HUES64 (cell line): Measurements from ENCODE around the gene PRKCB.

Source experiments
- H3K27ac ChIP-seq: 2 replicates; pipeline ENCODE4 v1.7.0; 2013; ENCODE audit warnings: low read depth, low read length, inconsistent platforms
- H3K27me3 ChIP-seq: 2 replicates; pipeline ENCODE4 v1.6.1; 2013; ENCODE audit warnings: mild to moderate bottlenecking, low read length; ENCODE audit not compliant: insufficient read depth
- H3K36me3 ChIP-seq: 2 replicates; pipeline ENCODE4 v1.6.1; 2013; ENCODE audit warnings: mild to moderate bottlenecking, low read length; ENCODE audit not compliant: insufficient read depth
- H3K4me1 ChIP-seq: 2 replicates; pipeline ENCODE4 v1.6.1; 2013; ENCODE audit warnings: mild to moderate bottlenecking, low read length, moderate library complexity; ENCODE audit not compliant: insufficient read depth
- H3K4me3 ChIP-seq: 2 replicates; pipeline ENCODE4 v1.5.1; 2013; ENCODE audit warnings: mild to moderate bottlenecking, low read length, moderate library complexity
- H3K9ac ChIP-seq: 2 replicates; pipeline ENCODE4 v1.6.1; 2013; ENCODE audit warnings: mild to moderate bottlenecking, low read depth, low read length
- H3K9me3 ChIP-seq: 2 replicates; pipeline ENCODE4 v1.6.1; 2013; ENCODE audit warnings: low read depth, low read length; ENCODE audit not compliant: insufficient read depth
- WGBS: fragments of 150-250, 120-280 bp; methylation state at CpG from one replicate; pipeline ENCODE4 v1.1.7; 2013; ENCODE audit warnings: missing lambda C conversion rate; 5-methylcytosine and 5-hydroxymethylcytosine counted together

The PRKCB gene

DNA sequence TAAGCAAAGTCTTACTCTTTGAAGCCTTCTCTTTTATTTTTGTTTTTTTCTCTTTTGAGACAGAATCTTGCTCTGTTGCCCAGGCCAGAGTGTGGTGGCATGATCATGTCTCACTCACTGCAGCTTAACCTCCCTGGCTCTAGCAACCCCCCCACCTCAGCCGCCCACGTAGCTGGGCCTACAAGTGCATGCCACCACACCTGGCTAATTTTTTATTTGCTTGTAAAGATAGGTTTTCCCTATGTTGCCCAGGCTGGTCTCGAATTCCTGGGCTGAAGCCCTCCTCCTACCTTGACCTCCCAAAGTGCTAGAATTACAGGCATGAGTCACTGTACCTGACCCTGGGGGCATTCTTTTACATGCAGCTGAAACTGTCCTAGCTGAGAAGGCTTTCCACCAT lies 154.7 kb downstream of the PRKCB start:
- H3K27ac ChIP-seq: no peak overlapping the region
- no peaks in the 10 kb centered on the region; the same call in 1 of the 2 replicates for H3K4me1 ChIP-seq
- no peaks in the 10 kb centered on the region for H3K36me3 ChIP-seq
- H3K27me3 ChIP-seq: no peaks in the 10 kb centered on the region
- H3K9me3 ChIP-seq: no peaks in the 10 kb centered on the region
- H3K9ac ChIP-seq: no peak overlapping the region
- no peak overlapping the region for H3K4me3 ChIP-seq
- WGBS: 82% methylated on average over 3 of the region's 3 CpGs

DNA sequence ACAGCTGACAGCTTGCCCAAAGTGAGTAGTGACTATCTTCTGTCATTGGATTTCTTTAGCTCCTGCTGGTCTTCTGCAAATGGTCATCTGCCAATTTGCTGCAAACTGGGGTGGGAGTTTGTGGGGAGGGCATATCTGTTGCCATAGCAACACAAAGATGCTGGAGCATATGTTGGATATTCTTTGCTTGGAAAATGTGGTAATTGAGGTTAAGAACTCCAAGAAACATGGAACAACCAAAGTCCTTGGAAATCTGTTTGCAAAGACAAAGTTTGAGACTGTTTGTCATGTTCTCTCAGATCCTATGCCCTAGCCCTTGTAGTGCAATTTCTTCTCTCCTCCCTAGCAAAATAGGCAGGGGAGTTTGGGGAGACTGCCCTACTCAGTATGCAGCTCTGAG lies 155.3 kb downstream of the PRKCB start:
- Histone ChIP-seq H3K9ac (no peak overlapping the region), H3K27ac (no peak overlapping the region), H3K36me3 (no peaks in the 10 kb centered on the region), H3K27me3 (no peaks in the 10 kb centered on the region), H3K4me1 (no peaks in the 10 kb centered on the region; the same call in 1 of the 2 replicates), H3K9me3 (no peaks in the 10 kb centered on the region), H3K4me3 (no peak overlapping the region)

DNA sequence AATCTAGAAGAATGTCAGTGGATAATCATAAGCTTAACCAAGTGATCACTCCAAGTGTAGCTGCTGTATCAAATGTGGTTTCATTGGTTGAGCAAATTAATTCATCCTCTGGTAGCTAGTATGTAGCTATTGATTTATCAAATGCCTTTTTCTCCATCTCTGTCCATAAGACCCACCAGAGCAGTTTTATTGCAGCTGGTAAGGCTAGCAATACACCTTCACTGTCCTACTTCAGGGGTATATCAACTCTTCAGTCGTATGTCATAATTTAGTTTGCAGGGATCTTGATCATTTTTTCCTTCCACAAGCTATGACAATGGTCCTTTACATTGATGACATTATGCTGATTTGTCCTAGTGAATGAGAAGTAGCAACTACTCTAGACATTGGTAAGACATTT lies 158.8 kb downstream of the PRKCB start:
- WGBS: 100% methylated on average over 1 of the region's 1 CpG

DNA sequence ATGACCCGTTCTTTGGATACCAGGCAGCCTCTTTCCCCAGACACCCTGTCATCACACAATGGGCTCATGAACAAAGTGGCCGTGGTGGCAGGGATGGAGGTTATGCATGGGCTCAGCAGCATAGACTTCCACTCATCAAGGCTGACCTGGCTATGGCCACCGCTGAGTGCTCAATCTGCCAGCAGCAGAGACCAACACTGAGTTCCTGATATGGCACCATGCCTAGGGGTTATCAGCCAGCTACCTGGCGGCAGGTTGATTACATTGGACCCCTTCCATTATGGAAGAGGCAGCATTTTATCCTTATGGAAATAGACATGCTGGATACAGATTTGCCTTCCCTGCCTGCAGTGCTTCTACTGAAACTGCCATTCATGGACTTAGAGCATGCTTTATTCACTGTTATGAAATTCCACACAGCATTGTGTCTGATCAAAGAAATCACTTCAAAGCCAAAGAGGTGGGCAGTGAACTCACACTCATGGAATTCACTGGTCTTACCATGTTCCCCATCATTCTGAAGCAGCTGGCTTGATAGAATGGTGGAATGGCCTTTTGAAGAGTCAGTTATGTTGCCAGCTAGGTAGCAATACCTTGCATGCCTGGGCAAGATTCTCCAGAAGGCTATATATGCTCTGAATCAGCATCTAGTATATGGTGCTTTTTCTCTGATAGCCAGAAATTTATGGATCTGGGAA lies 160.6 kb downstream of the PRKCB start:
- Histone ChIP-seq H3K9me3 (no peaks in the 10 kb centered on the region), H3K4me1 (no peaks in the 10 kb centered on the region; the same call in 1 of the 2 replicates), H3K27me3 (no peaks in the 10 kb centered on the region), H3K4me3 (no peak overlapping the region), H3K27ac (no peak overlapping the region), H3K9ac (no peak overlapping the region), H3K36me3 (no peaks in the 10 kb centered on the region)
- 92% methylated on average over 4 of the region's 4 CpGs for WGBS

More for the DNA sequence above, 158.8 kb downstream of the PRKCB start:
- H3K4me1 ChIP-seq: no peaks in the 10 kb centered on the region; the same call in 1 of the 2 replicates
- no peaks in the 10 kb centered on the region for H3K9me3 ChIP-seq
- H3K36me3 ChIP-seq: no peaks in the 10 kb centered on the region
- H3K9ac ChIP-seq: no peak overlapping the region
- no peaks in the 10 kb centered on the region for H3K27me3 ChIP-seq
- no peak overlapping the region for H3K27ac ChIP-seq
- H3K4me3 ChIP-seq: no peak overlapping the region

DNA sequence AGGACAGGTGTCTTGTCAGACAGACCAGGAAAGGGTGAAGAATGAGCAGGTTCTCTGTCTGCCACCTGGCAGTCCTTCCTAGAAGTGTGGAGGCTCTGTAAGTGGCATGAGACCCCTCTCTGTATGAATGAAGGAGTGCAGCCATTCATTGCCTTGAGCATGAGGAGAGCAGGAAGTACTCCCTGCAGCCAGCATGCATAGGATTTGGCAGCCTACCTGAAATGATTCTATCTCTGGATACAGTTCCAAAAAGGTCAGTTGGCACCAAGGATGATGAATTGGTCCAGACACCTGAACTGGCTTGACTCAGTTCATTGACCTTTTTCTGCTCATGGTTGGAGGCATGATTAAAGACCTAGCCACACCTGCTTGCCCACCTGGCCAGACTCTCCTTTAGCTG lies 163.0 kb downstream of the PRKCB start:
- Histone ChIP-seq H3K4me1 (no peaks in the 10 kb centered on the region), H3K9ac (no peak overlapping the region), H3K9me3 (no peaks in the 10 kb centered on the region), H3K27ac (no peak overlapping the region), H3K4me3 (no peak overlapping the region), H3K27me3 (no peaks in the 10 kb centered on the region), H3K36me3 (no peaks in the 10 kb centered on the region)

DNA sequence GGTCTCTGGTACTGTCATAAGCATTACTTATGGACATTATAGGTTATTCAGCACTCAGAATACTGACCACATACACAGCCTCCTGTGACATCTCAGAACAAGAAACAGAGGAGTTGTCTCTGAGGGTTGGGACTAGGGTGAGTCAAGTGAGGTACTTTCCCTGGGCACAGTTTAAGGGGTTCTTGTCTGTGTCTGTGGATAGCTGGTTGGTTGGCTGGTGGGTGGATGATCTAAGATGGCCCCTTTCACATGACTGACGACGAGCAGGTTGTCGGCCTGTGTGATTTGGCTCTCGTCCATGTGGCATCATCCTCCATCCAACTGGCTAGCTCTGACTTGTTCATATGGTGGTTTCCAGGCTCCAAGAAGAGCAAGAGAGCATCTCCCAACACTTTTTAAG lies 163.9 kb downstream of the PRKCB start:
- Histone ChIP-seq H3K27ac (no peak overlapping the region), H3K27me3 (no peaks in the 10 kb centered on the region), H3K9me3 (no peaks in the 10 kb centered on the region), H3K36me3 (no peaks in the 10 kb centered on the region), H3K4me3 (no peak overlapping the region), H3K9ac (no peak overlapping the region), H3K4me1 (no peaks in the 10 kb centered on the region)
- WGBS: 93% methylated on average over 4 of the region's 4 CpGs

DNA sequence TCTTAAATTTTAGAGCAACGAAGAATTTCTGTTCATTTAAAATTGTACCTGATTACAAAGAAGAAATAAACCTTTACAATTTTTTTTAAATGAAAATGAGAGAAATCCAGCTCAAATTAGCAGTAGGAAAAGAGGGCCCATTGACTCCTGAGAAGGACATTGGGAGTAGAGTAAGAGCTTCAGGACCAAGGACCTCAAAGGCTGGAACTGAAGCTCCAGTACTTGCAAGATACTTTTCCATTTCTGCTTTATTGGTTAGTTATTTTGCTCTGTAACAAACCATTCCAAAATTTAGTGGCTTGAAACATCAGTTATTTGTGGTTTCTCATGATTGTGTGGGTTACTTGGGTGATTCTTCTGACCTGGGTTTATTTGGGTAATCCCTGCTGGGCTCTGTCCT lies 165.9 kb downstream of the PRKCB start:
- Histone ChIP-seq H3K36me3 (no peaks in the 10 kb centered on the region), H3K4me3 (no peak overlapping the region), H3K4me1 (no peaks in the 10 kb centered on the region), H3K9ac (no peak overlapping the region), H3K27ac (no peak overlapping the region), H3K9me3 (no peaks in the 10 kb centered on the region), H3K27me3 (no peaks in the 10 kb centered on the region)
- WGBS: 100% methylated on average over 1 of the region's 1 CpG

DNA sequence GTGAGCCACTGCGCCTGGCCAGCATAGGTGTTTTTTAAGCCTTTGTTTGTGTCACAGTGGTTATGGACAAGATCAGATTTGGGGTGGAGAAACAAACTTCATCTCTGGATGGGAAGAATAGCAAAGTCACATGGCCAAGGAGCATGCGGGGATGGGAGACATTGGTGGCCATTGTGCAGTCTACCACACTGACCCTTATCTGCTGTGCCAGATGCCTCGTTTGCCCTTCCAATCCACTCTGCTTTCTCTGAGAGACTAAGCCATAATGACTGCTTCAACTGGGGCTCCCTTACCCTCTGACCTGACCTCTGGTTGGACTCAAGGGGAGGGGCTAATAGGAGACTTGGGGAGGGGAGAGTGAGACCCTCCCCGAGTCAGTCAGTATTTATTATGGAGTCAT lies 166.8 kb downstream of the PRKCB start:
- WGBS: 89% methylated on average over 4 of the region's 4 CpGs
- Histone ChIP-seq H3K9ac (no peak overlapping the region), H3K27me3 (no peaks in the 10 kb centered on the region), H3K27ac (no peak overlapping the region), H3K9me3 (no peaks in the 10 kb centered on the region), H3K4me1 (no peaks in the 10 kb centered on the region), H3K36me3 (no peaks in the 10 kb centered on the region), H3K4me3 (no peak overlapping the region)

DNA sequence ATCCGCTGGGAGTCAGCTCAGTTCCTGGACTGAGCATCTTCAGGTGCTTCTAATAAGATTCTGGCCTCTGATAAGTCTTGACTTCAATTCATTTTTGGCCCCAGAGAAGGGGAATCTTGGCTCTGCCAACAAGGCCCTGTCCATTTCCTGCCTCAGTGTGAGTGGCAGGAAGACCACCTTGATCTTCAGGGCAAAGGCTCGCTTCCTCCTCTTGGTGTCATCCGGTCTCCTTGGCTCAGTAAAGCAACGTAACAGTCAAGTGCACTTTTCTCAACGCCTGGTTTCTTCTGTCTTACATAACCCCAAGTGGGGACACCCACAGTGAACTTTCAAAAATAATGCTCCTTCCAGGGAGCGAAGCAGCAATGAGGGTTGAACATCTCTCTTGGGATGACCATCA lies 169.8 kb downstream of the PRKCB start:
- H3K27ac ChIP-seq: no peak overlapping the region
- H3K36me3 ChIP-seq: no peaks in the 10 kb centered on the region
- WGBS: 93% methylated on average over 6 of the region's 6 CpGs
- H3K9ac ChIP-seq: no peak overlapping the region
- H3K9me3 ChIP-seq: no peaks in the 10 kb centered on the region
- no peak overlapping the region for H3K4me3 ChIP-seq
- H3K27me3 ChIP-seq: no peaks in the 10 kb centered on the region
- no peaks in the 10 kb centered on the region for H3K4me1 ChIP-seq

DNA sequence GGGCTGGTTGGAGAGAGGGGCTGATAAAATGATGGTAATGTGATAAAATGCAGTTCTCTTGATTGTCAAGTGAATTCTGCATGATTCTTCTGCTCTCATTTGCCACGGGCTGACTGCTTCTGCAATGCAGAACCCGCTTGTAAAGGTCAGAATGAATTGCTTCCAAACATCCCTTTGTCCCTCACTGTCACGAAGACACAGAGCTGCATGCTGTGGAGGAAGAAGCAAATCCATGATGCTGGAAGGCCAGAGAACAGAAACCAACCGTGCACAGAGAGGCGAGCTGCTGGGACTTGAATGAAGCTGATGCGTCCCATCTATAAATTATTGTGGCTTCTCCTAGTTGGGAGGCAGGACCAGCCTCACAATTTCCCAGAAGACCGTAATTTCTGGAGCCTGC lies 171.6 kb downstream of the PRKCB start:
- Histone ChIP-seq H3K27ac (no peak overlapping the region), H3K4me3 (no peak overlapping the region), H3K9ac (no peak overlapping the region), H3K36me3 (no peaks in the 10 kb centered on the region), H3K27me3 (no peaks in the 10 kb centered on the region), H3K4me1 (no peaks in the 10 kb centered on the region), H3K9me3 (no peaks in the 10 kb centered on the region)
- 91% methylated on average over 7 of the region's 7 CpGs for WGBS

DNA sequence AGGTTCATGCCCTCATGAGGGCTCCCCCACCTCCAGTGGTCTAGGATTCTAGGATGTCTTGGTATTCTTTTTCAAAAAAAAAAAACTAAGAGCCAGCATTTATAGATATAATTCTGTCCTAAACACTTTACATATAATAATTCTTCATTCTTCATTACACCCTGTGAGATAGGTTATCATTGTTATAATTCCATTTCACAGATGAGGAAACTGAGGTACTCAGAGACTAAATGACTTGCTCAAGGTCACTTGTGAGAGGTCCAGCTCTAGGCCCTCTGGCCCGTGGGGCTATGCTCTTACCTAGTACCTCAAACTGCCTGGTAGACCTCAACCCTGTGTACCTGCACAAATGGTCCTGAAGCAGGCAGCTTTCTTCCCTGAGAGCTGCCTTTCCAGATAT lies 172.2 kb downstream of the PRKCB start:
- WGBS: 90% methylated on average over 1 of the region's 1 CpG
- Histone ChIP-seq H3K27me3 (no peaks in the 10 kb centered on the region), H3K4me1 (no peaks in the 10 kb centered on the region), H3K4me3 (no peak overlapping the region), H3K36me3 (no peaks in the 10 kb centered on the region), H3K9ac (no peak overlapping the region), H3K27ac (no peak overlapping the region), H3K9me3 (no peaks in the 10 kb centered on the region)

DNA sequence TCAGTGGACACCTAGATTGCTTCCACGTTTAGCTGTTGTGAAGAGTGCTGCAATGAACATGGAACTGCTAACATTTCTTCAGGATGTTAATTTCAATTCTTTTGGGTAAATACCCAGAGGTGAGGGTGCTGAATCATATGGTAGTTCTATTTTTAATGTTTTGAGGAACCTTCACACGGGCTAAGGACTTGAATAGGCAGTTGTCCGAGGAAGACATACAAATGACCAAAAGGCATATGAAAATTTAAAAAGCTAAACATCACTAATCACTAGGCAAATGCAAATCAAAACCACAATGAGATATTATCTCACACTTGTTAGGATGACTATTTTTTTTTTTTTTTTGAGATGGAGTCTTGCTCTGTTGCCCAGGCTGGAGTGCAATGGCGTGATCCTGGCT lies 173.3 kb downstream of the PRKCB start:
- H3K27me3 ChIP-seq: no peaks in the 10 kb centered on the region
- H3K9ac ChIP-seq: no peak overlapping the region
- no peak overlapping the region for H3K4me3 ChIP-seq
- no peak overlapping the region for H3K27ac ChIP-seq
- H3K9me3 ChIP-seq: no peaks in the 10 kb centered on the region
- WGBS: 81% methylated on average over 4 of the region's 4 CpGs
- no peaks in the 10 kb centered on the region for H3K36me3 ChIP-seq
- no peaks in the 10 kb centered on the region for H3K4me1 ChIP-seq
